Activated CD4-positive, alpha-beta T cell treated with anti-CD3 and anti-CD28 coated beads for 48 hours (primary cell): ENCODE results near the gene ALDH7A1.
A peak's percentile ranks its signal among the peaks of the same experiment; 100 is the strongest.

Experiments
- DNase-seq: peaks from one replicate; pipeline ENCODE4 v3.0.0-alpha.2; 2020

ALDH7A1 gene

DNA sequence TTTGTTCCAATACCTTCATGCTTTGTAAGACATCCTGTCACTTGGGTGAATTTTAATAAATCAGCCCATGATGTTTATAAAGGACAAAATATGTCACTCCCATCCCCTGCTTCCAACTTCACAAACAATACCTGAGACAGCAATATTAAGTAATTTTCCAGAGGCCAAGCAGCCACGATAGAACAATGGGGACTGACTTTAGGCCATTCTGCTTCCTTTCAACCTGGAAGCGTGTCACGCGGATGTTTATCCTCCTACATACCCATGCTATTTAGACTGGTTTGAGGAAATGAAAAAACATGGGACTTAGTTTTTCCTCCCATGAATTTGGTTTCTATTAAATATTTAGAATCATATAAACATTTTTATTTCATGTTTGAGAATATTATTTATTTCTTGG is 88.9 kb downstream of the ALDH7A1 start:
- no peak for DNase-seq

DNA sequence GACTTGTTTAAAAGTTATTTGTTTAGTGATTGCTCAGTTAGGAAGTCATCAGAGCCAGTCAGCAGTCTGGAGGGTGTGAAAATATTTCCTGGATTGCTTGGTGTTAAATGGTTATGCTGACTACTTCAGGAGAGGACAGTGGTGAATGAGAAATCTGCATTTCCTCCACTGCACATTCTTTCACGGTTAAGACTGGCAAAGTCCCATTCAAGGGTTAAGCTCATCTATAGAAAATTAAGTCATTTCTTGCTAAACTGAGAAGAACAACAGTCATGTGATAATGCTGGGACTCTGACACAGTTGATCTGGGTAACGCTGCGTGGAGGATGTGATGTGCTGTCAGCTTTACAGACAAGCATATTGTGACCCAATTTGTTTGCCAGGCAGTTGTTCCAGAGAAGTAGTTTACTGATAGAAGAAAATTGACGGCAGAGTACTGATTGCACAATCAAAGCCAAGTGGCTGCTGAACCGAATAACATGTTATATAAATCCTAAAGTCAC is 91.4 kb downstream of the ALDH7A1 start:
- peak; percentile 13 for DNase-seq

DNA sequence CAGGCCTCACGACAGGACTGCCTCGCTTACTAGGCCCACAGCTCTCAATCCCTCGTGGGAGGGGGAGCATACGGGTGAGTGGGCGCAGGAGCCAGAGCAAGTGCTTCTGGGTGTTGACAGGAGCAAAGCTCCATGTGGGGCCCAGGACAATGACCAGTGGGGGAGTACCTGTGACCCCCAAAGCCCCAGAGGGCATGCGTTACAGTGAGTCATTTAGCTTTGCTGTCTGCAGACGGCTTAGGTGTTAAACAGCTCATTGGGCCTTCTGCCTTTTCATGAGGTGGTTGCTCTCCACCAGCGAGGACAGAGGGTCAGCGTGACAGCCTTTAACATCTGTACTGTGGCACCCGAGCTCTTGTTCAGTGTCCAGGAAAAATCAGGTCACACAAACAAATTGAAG is 93.6 kb downstream of the ALDH7A1 start:
- DNase-seq, result no peak

DNA sequence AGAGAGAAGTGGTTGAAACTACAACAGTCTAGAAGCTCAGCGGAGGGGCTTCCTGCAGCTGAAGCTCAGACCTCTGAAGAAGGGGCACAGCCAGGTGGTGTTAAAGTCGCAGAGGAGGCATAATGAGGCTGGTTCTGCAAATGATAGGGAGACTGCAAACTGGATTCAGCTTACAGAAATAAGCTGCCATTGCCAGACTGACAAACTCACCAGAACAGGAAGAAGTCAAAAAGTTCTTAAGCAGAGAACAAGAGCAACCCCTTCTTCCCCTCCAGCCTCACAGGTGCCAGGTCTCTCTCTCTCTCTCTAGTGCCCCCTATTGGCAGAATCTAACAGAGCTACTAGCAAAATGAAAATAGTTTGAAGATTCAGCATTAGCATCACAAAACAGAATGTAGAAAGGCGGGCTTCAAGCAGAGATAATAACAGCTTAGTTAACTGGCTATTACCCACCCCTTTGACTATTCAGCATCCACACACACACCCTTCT is 95.1 kb downstream of the ALDH7A1 start:
- DNase-seq, result peak; percentile 13

DNA sequence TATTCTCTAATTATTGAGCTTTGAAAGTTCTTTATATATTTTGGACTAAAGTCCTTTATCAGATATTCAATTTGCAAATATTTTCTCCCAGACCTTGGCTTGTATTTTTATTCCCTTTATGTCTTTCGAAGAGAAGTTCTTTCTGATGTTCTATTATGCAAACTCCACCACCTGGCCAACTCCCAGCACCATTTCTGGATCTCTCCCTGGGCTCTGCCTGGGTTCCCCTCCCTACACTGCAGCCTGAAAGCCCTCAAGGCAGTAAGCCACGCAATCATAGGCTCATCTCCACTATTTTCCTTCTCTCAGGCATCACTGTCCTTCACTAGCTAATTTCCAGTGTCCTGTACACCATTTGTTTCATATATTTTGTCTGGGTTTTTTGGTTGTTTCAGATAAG is 95.7 kb downstream of the ALDH7A1 start:
- no peak for DNase-seq

DNA sequence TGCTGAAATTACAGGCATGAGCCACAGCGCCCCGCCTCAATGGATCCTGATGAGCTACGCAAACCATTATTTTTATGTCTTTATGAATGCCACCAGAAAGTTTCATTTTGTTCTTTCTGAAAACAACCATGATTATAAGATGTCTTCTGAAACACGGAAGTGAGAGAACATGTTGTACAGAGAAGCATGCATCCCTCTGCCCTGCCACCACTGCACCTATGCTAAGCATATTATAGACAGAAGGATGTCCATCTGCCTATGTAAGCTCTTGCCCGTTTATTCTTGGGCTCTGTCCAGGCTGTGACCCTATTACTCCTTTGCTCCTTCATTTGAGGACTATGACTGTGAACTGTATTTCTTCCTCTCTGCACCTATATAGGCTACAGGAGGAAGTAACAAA is 97.5 kb downstream of the ALDH7A1 start:
- DNase-seq, result no peak

DNA sequence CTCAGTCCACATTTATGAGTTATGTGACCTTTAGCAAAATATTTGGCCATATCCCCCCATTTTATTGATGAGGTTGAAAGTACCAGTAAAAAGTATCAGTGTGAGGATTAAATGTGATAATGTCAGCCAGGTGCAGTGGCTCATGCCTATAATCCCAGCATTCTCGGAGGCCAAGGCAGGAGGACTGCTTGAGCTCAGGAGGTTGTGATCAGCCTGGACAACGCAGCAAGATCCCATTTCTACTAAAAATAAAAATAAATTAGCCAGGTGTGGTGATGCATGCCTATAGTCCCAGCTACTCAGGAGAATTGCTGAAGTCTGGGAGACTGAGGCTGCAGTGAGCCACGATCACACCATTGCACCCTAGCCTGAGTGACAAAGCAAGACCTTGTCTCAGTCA is 100.6 kb downstream of the ALDH7A1 start:
- DNase-seq, result no peak

DNA sequence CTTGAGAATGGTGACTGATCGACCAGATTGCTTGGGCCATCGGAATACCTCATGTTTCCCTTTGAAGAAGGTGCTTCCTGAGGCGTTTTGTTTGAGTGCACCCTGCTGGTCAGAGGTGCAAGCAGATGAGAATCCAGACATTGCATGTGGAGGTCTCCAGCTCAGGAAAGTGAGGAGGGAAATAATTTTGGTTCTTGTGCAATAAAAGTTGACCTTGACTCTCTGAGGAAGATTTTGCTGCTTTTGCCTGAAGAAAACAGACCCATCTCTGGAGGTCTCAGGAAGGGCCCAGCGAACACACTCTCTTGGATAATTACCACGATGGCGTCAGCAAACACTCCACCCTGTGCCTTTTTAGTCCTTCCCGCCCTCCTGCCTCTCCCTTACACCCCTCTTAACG is 102.1 kb downstream of the ALDH7A1 start:
- no peak for DNase-seq

DNA sequence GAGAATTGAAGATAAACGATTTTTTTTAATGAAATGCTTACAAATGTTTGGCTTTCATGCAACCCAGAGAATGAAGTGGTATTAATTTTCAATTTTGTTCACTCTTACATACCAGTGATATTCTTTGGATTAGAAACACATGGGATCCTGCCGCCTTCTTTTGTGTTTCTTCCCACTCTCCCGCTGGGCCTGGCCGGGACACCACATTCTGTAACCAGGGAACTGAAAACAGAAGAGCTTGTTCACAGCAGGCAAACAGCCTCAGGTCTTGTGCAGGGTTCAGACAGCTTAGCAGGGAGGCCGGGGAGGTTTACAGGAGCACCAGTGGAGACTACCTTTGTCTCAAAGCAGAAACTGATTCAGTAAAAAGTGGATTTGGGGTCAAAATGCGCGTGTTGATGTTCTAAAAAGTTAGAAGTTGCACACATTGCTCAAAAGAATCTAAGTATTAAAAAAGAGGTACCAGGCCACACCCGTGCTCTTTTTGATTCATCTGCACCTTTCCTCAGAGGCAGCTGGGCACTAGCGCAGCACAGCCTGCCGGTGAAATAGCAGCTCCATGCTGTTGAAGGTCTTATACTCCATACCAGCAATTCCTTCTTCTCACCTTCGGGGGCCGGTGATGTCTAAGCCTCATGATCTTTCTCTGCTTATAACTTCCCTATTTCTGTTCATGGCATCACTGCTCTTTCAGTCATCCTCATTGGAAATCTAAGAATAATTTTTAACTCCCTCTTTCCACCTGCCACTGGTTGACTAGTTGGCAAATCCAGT is 104.7 kb downstream of the ALDH7A1 start:
- DNase-seq, result no peak

DNA sequence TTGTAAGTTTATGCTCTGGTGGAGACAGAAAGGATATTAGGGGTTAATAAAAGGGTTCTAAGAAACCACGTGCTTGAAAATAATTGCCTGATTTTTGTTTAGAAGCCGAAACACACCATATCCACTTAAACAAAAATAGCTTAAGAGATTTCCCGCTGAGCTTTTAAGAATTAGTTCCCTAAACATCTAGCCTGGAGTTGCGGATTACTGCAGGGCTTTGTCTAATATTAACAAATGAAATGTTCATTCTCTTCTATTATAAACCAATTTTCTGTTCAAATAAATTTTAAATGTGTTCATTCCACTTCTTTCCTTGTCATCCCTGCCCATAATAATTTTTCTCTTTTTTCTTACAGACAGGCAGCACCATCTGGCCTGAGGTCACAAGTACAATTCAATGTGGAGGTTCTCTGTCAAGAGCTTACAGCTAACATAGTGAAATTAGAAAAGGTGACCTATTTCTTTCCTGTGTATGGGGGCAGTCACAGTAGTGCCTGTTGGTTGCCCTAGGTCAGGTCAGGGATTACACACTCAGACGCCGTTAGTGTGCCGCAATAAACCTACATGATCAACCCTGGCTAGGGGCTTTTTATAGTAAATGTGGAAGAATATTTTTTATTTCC is 106.5 kb downstream of the ALDH7A1 start:
- no peak for DNase-seq

DNA sequence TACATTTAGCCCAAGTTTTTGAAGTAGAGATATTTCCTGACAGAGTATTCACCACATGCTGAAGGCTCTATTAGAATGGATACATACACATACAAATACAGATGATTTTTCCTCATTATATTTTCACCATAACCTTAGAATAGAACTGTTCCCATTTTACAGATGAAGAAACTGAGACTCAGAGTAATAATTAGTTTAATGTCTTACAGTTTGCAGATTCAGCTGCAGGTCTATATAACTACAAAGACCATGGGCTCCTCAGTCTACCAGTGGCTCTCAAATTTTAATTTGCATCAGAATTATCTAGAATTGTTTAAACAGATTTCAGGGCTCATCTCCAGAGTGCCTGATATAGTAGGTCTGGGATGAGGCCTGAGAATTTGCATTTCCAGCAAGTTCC is 107.4 kb downstream of the ALDH7A1 start:
- no peak for DNase-seq

DNA sequence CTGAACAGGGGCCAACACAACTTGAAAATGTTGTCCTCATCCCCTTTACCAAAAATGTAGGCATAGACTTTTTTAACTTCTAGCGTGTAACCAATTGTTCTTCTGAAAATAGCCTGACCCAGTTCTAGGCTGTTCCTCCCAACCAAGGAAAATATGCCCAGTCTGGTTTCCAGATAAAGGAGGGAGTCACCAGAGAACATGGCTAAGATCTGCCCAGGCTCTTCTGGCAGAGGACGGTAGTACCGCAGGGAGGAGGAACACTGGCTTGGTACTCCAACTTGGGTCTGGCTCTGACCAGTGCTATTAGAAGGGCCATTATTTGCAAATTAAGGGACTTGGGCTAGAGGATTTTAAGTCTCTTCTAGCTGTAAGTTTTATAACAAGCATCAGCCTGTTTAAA is 108.7 kb downstream of the ALDH7A1 start:
- DNase-seq, result no peak

DNA sequence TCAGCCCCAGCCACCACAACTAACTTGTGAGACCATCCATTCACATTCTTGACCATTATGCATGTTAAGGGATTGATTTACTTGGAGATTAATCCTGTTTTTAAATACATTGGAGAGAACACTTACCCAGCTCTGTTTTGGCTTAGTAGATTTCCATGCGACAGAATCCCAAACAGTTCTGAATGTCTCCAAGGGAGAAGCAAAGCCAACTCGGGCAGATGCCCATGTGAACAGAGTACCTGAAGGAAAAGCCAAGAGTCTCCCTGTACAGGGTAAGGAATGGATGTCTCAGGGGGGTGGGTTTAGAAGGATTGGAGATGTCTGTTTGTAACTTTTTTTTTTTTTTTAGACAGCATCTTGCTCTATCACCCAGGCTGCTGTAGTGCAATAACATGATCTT is 110.8 kb downstream of the ALDH7A1 start:
- no peak for DNase-seq

DNA sequence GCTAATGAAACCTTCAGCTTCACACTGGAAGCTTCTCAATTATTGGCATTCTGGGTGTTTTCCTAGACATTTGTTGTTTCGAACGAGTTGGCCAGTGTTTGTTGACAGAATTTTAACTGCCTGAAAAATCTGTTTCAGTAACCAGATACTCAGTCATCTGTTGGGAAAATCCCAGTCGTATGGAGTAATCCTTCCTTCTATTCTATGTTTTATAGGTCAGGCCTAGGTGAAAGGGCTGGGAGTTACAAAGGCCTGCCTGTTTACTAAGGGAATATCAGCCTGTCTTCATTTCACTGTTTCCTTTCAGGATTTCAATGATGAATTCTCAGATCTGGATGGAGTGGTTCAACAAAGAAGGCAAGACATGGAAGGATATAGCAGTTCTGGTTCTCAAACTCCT is 111.9 kb downstream of the ALDH7A1 start:
- DNase-seq, result no peak

DNA sequence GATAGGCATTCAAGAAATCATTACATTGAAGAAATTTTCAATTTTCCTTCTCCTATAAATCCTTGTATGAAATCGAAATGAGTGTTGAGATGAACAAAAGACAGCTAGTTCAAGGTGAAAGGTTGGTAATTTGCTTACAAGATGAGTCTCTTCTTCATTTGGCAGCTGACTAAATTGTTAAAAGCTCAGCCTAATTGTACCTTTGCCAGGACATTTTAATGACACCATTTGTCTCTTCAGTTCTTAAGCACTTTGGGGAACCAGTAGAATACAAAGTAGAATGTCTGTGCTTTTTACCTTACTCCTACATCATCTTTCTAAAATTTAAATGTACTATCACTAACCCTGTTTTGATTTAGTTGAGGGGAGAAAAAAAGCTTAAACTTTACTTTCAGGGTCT is 112.4 kb downstream of the ALDH7A1 start:
- DNase-seq, result no peak

DNA sequence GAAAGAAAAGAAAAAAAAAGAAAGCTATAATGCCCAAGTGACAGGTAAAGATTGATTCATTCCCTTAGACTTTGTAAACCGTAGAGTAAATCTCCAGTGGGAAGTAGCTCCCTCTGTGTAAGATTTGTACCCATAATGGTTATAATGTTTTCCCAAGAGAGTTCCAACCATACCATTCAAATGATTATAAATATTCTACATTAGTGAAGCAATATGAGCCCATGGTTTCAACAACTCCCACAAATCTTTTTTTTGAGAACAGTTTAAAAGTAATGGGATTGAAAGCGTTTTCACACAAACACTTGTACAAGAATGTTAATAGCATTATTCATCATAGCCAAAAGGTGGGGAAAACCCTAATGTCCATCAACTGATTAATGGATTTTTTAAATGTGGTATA is 113.8 kb downstream of the ALDH7A1 start:
- DNase-seq, result no peak
